Glutamatergic neuron (in vitro differentiated cells): Measurements from ENCODE around the gene CCDC187. TPM values are rescaled to one million over a fixed set of nuclear protein-coding genes. Genes with fewer than 3 reads are reported as not detected.

Experiments
- DNase-seq: peaks from one replicate; pipeline ENCODE4 v3.0.0; 2022
- H3K27ac Mint-ChIP-seq: one replicate; pipeline ENCODE4 v1.8.0; 2020; ENCODE audit warnings: mild to moderate bottlenecking, mixed read lengths, inconsistent platforms; ENCODE audit not compliant: unreplicated experiment
- H3K27me3 Mint-ChIP-seq: one replicate; pipeline ENCODE4 v1.8.0; 2020; ENCODE audit warnings: mild to moderate bottlenecking, moderate library complexity, mixed read lengths, inconsistent platforms; ENCODE audit not compliant: unreplicated experiment
- H3K36me3 Mint-ChIP-seq: one replicate; pipeline ENCODE4 v1.8.0; 2020; ENCODE audit warnings: mild to moderate bottlenecking, mixed read lengths, inconsistent platforms; ENCODE audit not compliant: unreplicated experiment
- H3K4me1 Mint-ChIP-seq: one replicate; pipeline ENCODE4 v1.8.0; 2020; ENCODE audit warnings: mild to moderate bottlenecking, low read depth, mixed read lengths, inconsistent platforms; ENCODE audit not compliant: unreplicated experiment
- H3K4me3 Mint-ChIP-seq: one replicate; pipeline ENCODE4 v1.8.0; 2020; ENCODE audit warnings: mild to moderate bottlenecking, mixed read lengths, inconsistent platforms; ENCODE audit not compliant: unreplicated experiment
- H3K9me3 Mint-ChIP-seq: one replicate; pipeline ENCODE4 v1.8.0; 2020; ENCODE audit warnings: mild to moderate bottlenecking, moderate library complexity, mixed read lengths, inconsistent platforms; ENCODE audit not compliant: unreplicated experiment
- CTCF ChIP-seq: fragments of 200-600 bp; sonication (generic); IDR thresholded peaks from one replicate; pipeline ENCODE4 v1.5.0; 2021; ENCODE audit not compliant: partially characterized antibody, unreplicated experiment
- total RNA-seq: library from RNA; stranded (reverse); fragmentation: NEBNext Ultra II Directional; extraction: Animal tissue kit (Norgen Biotek cat#: 25700); gene quantifications from one replicate; pipeline ENCODE4 v1.2.1, GENCODE V29; 2021; ENCODE audit not compliant: unreplicated experiment

The CCDC187 gene
- total RNA-seq, 1 donor from 2014 or later: 15.8 TPM

GRCh38 chr9:136282272-136282861, 21.5 kb downstream of the CCDC187 start:
- no peak for DNase-seq
- peaks cover 5% of the 10 kb centered on the region for H3K27me3 Mint-ChIP-seq
- H3K9me3 Mint-ChIP-seq: peaks cover 6% of the 10 kb centered on the region
- no peak overlapping the region for H3K4me3 Mint-ChIP-seq
- peaks cover 4% of the 10 kb centered on the region for H3K36me3 Mint-ChIP-seq
- TF ChIP-seq CTCF: no peak
- no peak overlapping the region for H3K27ac Mint-ChIP-seq
- no peaks in the 10 kb centered on the region for H3K4me1 Mint-ChIP-seq

- H3K4me1 Mint-ChIP-seq: no peaks in the 10 kb centered on the region
- H3K9me3 Mint-ChIP-seq: peaks cover 2% of the 10 kb centered on the region
- DNase-seq: no peak
- H3K36me3 Mint-ChIP-seq: no peaks in the 10 kb centered on the region
- H3K27ac Mint-ChIP-seq: no peak overlapping the region
- no peak overlapping the region for H3K4me3 Mint-ChIP-seq
- H3K27me3 Mint-ChIP-seq: peaks cover 2% of the 10 kb centered on the region
- no peak for TF ChIP-seq CTCF
Measured at GRCh38 chr9:136281421-136282271, 22.2 kb downstream of the CCDC187 start.

- no peak for DNase-seq
- H3K27ac Mint-ChIP-seq: no peak overlapping the region
- H3K4me1 Mint-ChIP-seq: no peaks in the 10 kb centered on the region
- no peak for TF ChIP-seq CTCF
- H3K4me3 Mint-ChIP-seq: no peak overlapping the region
- peaks cover 2% of the 10 kb centered on the region for H3K27me3 Mint-ChIP-seq
- no peaks in the 10 kb centered on the region for H3K36me3 Mint-ChIP-seq
- peaks cover 2% of the 10 kb centered on the region for H3K9me3 Mint-ChIP-seq
Measured at GRCh38 chr9:136280535-136281315, 23.2 kb downstream of the CCDC187 start.

- no peak for TF ChIP-seq CTCF
- H3K9me3 Mint-ChIP-seq: peaks cover 4% of the 10 kb centered on the region
- H3K27me3 Mint-ChIP-seq: peaks cover 6% of the 10 kb centered on the region
- DNase-seq: no peak
- H3K4me3 Mint-ChIP-seq: no peak overlapping the region
- no peaks in the 10 kb centered on the region for H3K36me3 Mint-ChIP-seq
- no peak overlapping the region for H3K27ac Mint-ChIP-seq
- no peaks in the 10 kb centered on the region for H3K4me1 Mint-ChIP-seq
Measured at GRCh38 chr9:136279471-136279870, 24.4 kb downstream of the CCDC187 start.

- Mint-ChIP-seq H3K9me3 (peaks cover 4% of the 10 kb centered on the region), H3K27me3 (peaks cover 6% of the 10 kb centered on the region), H3K4me1 (no peaks in the 10 kb centered on the region), H3K27ac (no peak overlapping the region), H3K36me3 (no peaks in the 10 kb centered on the region), H3K4me3 (no peak overlapping the region)
- no peak for TF ChIP-seq CTCF
- DNase-seq: no peak
Measured at GRCh38 chr9:136278894-136279293, 25.0 kb downstream of the CCDC187 start.
